ENCODE measurements around the gene CENPP.

DNA sequence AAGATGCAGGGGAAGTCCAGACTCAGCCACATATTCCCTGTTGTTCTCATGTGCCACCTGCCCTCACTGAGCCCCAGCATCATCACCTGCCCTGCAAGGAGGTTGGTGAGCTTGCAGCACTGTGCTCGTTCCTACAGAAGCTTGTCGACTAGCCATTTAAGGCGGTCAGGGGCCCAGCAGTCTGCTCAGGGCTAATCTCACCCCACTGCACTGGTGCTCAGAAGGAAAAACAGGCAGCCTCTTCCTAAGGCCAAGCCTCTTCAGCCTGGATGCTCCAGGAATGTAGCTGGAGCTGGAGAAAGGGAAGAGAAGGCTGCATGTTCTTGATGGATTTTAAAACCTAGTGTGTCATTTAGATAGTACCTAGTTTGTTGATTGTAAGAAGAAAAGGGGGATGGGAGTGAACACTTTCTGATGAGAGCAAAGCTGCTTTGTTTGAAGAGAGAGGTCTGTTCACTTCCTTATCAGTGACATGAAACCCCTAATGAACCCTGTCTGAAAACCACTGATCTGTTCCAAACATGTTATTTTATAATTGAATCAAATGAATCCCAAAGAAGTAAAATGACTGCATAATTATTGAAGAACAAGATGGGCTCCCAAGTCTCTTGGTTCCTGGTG lies 167.1 kb downstream of the CENPP start:
- no peak for TF ChIP-seq CTCF (IDR thresholded peaks at IDR 0.05)
- no peak for TF ChIP-seq CBFB (CRISPR knock-in tag; IDR thresholded peaks at IDR 0.05; ENCODE audit: low read depth)
- TF ChIP-seq, protein P1, sequence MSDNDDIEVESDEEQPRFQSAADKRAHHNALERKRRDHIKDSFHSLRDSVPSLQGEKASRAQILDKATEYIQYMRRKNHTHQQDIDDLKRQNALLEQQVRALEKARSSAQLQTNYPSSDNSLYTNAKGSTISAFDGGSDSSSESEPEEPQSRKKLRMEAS (CRISPR knock-in tag; IDR thresholded peaks at IDR 0.05) = no peak
- TF ChIP-seq FOXK1 (CRISPR knock-in tag; IDR thresholded peaks at IDR 0.05) = no peak
- TF ChIP-seq ZNF416 (CRISPR knock-in tag; IDR thresholded peaks at IDR 0.05) = no peak
- no peak for TF ChIP-seq ESRRA (CRISPR knock-in tag; IDR thresholded peaks at IDR 0.05; ENCODE audit: borderline replicate concordance)
- TF ChIP-seq ELF4 (CRISPR knock-in tag; IDR thresholded peaks at IDR 0.05; ENCODE audit: low read depth) = no peak
- no peak for TF ChIP-seq ZNF281 (CRISPR knock-in tag; IDR thresholded peaks at IDR 0.05)
- TF ChIP-seq, protein P2, sequence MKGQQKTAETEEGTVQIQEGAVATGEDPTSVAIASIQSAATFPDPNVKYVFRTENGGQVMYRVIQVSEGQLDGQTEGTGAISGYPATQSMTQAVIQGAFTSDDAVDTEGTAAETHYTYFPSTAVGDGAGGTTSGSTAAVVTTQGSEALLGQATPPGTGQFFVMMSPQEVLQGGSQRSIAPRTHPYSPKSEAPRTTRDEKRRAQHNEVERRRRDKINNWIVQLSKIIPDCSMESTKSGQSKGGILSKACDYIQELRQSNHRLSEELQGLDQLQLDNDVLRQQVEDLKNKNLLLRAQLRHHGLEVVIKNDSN (CRISPR knock-in tag; IDR thresholded peaks at IDR 0.05) = no peak
- no peak for TF ChIP-seq CREM (CRISPR knock-in tag; IDR thresholded peaks at IDR 0.05)
